Esophagus squamous epithelium (tissue), 4 donors: ENCODE data around the gene SCARB1.

Source experiments
- CTCF ChIP-seq, 6 experiments: fragments of 450-650 bp in 4 of 6; fragments of 200-600 bp in 2 of 6; sonication (generic) in 2 of 6; IDR thresholded peaks; one replicate each; pipeline ENCODE4 v1.5.1; 2016 to 2019; ENCODE audit warnings: antibody characterized with exemption in 6 of 6, mild to moderate bottlenecking in 4 of 6, moderate library complexity in 4 of 6
- POLR2A ChIP-seq, 4 donors: fragments of 450-650 bp; IDR thresholded peaks; one replicate each; pipeline ENCODE4 v1.6.1; 2017; ENCODE audit warnings: antibody characterized with exemption in 4 of 4, mild to moderate bottlenecking in 4 of 4, moderate library complexity in 3 of 4

GRCh38 chr12:124870515-124870914 lies 6.9 kb upstream of the SCARB1 start:
- no peak for TF ChIP-seq CTCF (IDR thresholded peaks at IDR 0.05)
- TF ChIP-seq POLR2A (IDR thresholded peaks at IDR 0.05) = no peak
